ENCODE measurements around the gene BACH2. TPM values are rescaled to one million over a fixed set of nuclear protein-coding genes. Genes with fewer than 3 reads are reported as not detected.

Gene BACH2
- total RNA-seq, 1 donor from 2014 or later, result 5.0 TPM

DNA sequence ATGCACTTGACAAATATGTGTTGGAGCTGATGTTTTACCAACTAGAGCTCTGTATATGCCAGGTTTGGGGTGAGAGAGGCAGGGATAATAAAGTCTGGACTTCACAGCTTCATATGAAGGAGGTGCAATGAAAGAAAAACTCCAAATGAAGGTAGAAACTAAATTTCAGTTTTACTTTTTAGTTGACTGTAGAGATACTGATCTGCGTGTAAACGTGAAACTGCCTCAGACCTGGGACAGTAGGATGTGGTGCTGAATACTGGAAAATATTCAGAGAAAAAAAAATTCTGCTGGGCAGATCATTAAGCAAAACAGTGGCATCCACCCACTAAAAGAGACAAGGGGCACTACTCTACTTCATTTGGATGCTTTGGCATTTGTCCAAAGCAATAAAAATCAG, 94.5 kb downstream of the BACH2 start:
- no peak for DNase-seq (ENCODE audit: low read depth)
- Histone ChIP-seq H3K36me3 (ENCODE audit: control insufficient read depth, insufficient read depth, low read length) (no peaks in the 10 kb centered on the region), H3K27me3 (ENCODE audit: control insufficient read depth, insufficient read depth, low read length) (no peaks in the 10 kb centered on the region), H3K4me3 (ENCODE audit: low read depth, low read length) (no peak overlapping the region)
- TF ChIP-seq, protein P1, sequence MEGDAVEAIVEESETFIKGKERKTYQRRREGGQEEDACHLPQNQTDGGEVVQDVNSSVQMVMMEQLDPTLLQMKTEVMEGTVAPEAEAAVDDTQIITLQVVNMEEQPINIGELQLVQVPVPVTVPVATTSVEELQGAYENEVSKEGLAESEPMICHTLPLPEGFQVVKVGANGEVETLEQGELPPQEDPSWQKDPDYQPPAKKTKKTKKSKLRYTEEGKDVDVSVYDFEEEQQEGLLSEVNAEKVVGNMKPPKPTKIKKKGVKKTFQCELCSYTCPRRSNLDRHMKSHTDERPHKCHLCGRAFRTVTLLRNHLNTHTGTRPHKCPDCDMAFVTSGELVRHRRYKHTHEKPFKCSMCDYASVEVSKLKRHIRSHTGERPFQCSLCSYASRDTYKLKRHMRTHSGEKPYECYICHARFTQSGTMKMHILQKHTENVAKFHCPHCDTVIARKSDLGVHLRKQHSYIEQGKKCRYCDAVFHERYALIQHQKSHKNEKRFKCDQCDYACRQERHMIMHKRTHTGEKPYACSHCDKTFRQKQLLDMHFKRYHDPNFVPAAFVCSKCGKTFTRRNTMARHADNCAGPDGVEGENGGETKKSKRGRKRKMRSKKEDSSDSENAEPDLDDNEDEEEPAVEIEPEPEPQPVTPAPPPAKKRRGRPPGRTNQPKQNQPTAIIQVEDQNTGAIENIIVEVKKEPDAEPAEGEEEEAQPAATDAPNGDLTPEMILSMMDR (IDR thresholded peaks at IDR 0.05; ENCODE audit: insufficient read depth, low read length, poor library complexity, severe bottlenecking), result no peak

DNA sequence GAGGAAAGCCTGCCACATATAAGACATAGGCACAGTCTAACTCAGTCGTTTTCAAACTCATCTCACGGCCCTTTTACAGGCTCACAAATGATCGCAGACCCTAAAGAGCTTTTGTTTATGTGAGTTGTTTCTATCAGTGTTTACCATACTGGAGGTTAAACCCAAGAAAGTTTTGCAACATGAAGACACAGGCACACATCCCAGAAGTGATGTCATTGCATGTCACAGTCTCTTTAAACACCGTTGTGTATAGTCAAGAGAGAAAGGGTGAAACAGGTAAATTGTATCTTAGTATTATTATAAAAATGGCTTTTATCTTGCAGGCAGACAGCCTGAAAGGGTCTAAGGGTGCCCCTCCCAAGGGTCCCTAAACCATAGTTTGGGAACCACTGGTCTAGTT, 96.7 kb downstream of the BACH2 start:
- TF ChIP-seq, protein P1 (IDR thresholded peaks at IDR 0.05; ENCODE audit: insufficient read depth, low read length, poor library complexity, severe bottlenecking), result no peak
- H3K36me3 ChIP-seq (ENCODE audit: control insufficient read depth, insufficient read depth, low read length), result no peaks in the 10 kb centered on the region
- DNase-seq (ENCODE audit: low read depth), result no peak
- H3K27me3 ChIP-seq (ENCODE audit: control insufficient read depth, insufficient read depth, low read length), result no peaks in the 10 kb centered on the region
- H3K4me3 ChIP-seq (ENCODE audit: low read depth, low read length), result no peak overlapping the region

DNA sequence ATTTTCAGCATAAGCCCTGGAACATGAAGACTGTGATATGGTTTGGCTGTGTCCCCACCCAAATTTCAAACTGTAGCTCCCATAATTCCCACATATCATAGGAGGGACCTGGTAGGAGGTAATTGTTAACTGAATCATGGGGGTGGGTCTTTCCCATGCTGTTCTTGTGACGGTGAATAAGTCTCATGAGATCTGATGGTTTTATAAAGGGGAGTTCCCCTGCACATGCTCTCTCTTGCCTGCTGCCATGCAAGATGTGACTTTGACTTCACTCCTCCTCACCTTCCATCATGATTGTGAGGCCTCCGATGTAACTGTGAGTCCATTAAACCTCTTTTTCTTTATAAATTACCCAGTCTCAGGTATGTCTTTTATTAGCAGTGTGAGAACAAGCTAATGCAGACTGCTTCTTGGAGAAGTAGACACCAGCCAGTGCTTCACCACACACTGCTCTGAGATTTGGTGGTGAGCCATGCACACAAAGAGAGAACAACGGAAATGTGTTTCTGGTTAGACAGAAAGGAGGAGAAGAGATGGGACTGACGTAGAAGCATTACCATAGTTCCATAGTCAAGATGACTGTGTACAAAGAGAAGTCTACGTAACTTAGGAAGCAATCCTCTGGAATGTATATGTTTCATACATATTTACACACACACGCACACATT, 97.8 kb downstream of the BACH2 start:
- no peak overlapping the region for H3K4me3 ChIP-seq (ENCODE audit: low read depth, low read length)
- no peak for DNase-seq (ENCODE audit: low read depth)
- TF ChIP-seq, protein P1 (IDR thresholded peaks at IDR 0.05; ENCODE audit: insufficient read depth, low read length, poor library complexity, severe bottlenecking), result no peak
- no peaks in the 10 kb centered on the region for H3K36me3 ChIP-seq (ENCODE audit: control insufficient read depth, insufficient read depth, low read length)
- no peaks in the 10 kb centered on the region for H3K27me3 ChIP-seq (ENCODE audit: control insufficient read depth, insufficient read depth, low read length)

DNA sequence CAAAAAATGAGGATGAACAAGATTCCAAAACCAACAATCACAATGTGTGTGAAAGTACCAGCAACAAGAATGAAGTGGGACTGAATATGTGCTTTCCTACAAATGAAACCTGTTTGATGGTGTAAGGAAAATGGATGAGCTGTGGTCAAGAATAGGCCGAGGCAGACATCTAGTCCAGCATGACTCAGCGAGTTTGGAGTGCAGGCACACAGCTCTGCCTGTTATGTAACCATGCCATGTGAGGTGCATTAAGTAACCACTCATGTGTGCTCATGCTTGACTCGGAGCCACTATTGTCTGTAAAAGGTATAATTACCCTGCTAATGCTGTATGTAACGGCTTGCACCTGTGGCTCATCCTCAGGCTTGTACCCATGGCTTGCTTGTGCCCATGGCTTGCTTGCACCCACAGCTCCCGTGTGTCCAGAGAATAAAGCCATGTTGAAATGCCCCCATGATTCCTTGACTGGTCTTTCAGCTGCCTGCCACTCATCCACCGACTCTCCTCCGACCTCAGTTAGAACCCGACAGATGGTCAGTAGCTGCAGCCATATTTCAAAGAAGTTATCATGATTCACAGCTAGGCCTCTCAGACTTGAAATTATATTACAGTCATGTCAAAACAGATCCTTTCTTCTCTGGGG, 98.7 kb downstream of the BACH2 start:
- Histone ChIP-seq H3K36me3 (ENCODE audit: control insufficient read depth, insufficient read depth, low read length) (no peaks in the 10 kb centered on the region), H3K4me3 (ENCODE audit: low read depth, low read length) (no peak overlapping the region), H3K27me3 (ENCODE audit: control insufficient read depth, insufficient read depth, low read length) (no peaks in the 10 kb centered on the region)
- TF ChIP-seq, protein P1 (IDR thresholded peaks at IDR 0.05; ENCODE audit: insufficient read depth, low read length, poor library complexity, severe bottlenecking), result no peak
- DNase-seq (ENCODE audit: low read depth), result no peak

DNA sequence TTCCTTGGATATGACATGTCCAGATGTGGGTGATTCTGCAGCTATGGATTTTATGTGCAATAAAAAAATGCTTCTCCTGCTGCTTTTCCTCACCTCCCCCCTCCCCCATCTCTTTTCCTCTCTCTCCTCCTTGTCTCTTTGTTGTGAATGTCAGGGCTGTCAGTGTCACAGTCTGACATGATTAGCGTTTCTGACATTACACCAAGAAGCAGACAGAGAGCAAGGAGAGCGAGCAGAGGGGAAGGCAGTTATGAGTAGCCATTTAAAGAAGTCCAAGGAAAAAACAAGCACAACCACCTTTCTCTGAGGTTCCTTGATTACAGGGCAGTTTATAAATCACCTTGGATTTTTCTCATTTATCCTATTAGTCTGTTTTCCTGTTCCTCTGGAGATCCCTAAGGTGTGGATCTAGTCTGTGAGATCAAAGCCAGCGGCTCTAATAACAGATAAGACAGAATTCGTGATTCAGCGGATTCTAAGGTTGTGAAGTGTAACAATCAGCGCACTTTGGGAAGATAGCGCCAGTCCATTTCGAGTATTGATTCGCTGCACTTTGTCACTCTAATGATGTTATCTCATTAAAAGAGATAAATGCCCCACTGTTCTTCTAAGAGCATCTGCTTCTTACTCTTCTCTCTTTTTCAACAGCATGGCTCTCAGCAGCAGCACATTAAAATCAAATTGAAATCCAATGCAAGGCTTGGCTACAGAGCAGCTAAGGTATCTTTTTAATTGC, 101.4 kb downstream of the BACH2 start:
- no peak for DNase-seq (ENCODE audit: low read depth)
- no peaks in the 10 kb centered on the region for H3K27me3 ChIP-seq (ENCODE audit: control insufficient read depth, insufficient read depth, low read length)
- TF ChIP-seq, protein P1 (IDR thresholded peaks at IDR 0.05; ENCODE audit: insufficient read depth, low read length, poor library complexity, severe bottlenecking), result no peak
- no peak overlapping the region for H3K4me3 ChIP-seq (ENCODE audit: low read depth, low read length)
- no peaks in the 10 kb centered on the region for H3K36me3 ChIP-seq (ENCODE audit: control insufficient read depth, insufficient read depth, low read length)

Measured in kidney epithelial cell (primary cell).